ENCODE results near the gene ISL2. TPM values are rescaled to one million over a fixed set of nuclear protein-coding genes. Genes with fewer than 3 reads are reported as not detected.

The ISL2 gene
- total RNA-seq, 6 experiments from 2014 or later: 3.7 to 6.6 (median 5.0) TPM

DNA sequence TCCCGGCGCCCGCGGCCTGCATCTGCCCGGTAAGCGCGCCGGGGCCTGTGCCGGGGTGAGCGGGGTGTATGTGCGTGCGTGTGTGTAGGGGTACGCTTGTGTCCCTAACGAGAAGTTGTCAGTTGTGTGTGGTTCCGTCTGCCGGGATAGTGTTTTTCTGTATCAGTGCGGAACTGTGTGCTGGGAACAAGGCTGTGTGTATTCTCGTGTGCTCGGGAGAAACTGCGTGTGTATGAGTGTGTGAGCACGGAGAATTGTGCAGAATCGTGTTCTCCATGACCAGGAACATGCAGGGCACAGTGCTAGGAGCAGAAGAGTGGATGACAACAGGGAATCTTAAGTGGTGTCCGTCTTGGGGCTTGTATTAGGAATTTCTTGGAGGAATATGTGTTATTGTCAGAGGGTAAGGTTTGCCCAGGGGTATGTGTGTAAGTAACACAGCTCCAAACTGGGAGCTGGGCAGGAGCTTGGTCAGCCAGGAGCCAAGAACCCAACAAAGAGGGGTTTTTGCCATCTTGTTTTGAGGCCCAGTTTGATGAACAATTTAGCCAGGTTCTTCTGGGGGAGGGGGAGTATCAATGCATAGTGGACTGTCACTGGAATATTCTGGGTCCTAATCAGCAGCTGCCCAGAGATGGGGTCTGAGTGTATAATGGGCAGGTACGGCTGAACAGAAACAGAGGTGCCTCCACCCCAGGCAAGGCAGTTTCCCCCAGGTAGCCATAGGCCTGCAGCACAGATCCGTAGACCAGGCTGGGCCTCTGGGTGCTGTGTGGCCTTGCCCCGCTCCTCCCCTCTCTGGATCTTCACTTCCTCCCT, 2.1 kb downstream of the ISL2 start:
- H3K4me1 Mint-ChIP-seq (ENCODE audit: low read depth): peaks cover 40% of the 10 kb centered on the region
- peak overlapping the region; percentile 83 for H3K27ac Mint-ChIP-seq
- no peaks in the 10 kb centered on the region for H3K9me3 Mint-ChIP-seq
- no peak for TF ChIP-seq CTCF (IDR thresholded peaks at IDR 0.05)
- H3K36me3 Mint-ChIP-seq (ENCODE audit: low read depth): peaks cover 21% of the 10 kb centered on the region
- peaks cover 5% of the 10 kb centered on the region; the same call in 1 of the 2 replicates for H3K27me3 Mint-ChIP-seq (ENCODE audit: insufficient read depth)
- DNase-seq: no peak
- H3K4me3 Mint-ChIP-seq: peak overlapping the region; percentile 97

DNA sequence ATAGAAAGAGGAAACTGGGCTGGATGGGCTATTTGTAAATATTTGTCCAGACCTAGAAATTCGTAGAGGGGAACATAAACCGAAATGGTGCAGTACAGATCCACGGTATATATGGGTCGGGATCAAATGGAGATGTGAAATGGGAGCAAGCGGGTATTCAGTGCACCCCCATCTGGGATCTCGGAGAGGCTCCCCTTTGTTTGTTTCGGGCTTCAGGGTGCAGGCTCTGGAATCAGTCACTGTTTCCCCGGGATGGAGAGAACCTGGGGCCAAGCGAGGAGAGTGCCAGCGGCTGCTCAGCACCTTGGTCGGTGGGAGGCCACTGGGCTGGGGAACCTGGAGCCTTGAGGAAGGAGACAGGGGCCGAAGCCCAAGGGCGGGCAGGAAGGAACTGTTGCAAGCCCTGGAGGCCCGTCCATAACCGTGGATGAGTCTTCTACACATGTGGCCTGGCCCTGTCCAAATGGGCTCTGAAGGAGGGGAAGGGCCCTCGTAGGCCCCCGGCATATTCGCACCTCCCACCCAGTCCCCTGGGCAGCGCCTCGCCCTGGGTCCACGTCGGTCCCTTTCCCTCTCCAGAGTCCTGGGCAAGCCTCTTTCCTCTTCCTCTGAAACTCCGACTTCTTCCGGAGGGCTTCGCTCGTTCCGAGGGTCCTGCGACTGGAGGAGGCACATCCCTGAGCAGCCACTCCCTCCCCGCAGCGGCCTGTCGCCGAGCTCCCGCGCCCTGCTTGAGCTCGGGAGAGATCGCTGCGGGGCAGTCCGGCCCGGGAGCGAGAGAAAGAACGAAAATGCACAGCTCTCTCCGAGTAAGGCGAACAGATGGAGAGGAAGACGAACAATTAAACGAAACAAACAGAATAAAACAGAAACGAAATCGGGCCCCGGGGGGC, 3.0 kb downstream of the ISL2 start:
- Mint-ChIP-seq H3K4me1 (ENCODE audit: low read depth) (peaks cover 36% of the 10 kb centered on the region), H3K27me3 (ENCODE audit: insufficient read depth) (peaks cover 5% of the 10 kb centered on the region; the same call in 1 of the 2 replicates)
- peak; percentile 16 for DNase-seq

DNA sequence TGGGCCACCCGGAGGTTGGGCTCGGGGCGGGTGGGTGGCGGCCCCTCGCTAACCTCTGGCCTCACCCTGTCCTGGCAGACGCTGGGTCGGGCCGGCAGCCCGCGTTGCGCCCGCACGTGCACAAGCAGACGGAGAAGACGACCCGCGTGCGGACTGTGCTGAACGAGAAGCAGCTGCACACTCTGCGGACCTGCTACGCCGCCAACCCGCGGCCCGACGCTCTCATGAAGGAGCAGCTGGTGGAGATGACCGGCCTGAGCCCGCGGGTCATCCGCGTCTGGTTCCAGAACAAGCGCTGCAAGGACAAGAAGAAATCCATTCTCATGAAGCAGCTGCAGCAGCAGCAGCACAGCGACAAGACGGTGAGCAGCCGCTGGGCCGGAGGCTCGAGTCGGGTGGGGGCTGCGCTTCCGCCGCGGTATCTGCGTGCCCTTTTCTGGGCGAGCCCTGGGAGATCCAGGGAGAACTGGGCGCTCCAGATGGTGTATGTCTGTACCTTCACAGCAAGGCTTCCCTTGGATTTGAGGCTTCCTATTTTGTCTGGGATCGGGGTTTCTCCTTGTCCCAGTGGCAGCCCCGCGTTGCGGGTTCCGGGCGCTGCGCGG, 3.7 kb downstream of the ISL2 start:
- Mint-ChIP-seq H3K4me3 (peak overlapping the region; percentile 97), H3K4me1 (ENCODE audit: low read depth) (peaks cover 38% of the 10 kb centered on the region), H3K27ac (peak overlapping the region; percentile 83), H3K27me3 (ENCODE audit: insufficient read depth) (peaks cover 5% of the 10 kb centered on the region; the same call in 1 of the 2 replicates), H3K36me3 (ENCODE audit: low read depth) (peaks cover 21% of the 10 kb centered on the region), H3K9me3 (no peaks in the 10 kb centered on the region)
- TF ChIP-seq CTCF (IDR thresholded peaks at IDR 0.05): no peak
- DNase-seq: peak; percentile 13

More for the DNA sequence above, 3.0 kb downstream of the ISL2 start:
- Mint-ChIP-seq H3K27ac (peak overlapping the region; percentile 83), H3K9me3 (no peaks in the 10 kb centered on the region), H3K4me3 (peak overlapping the region; percentile 97), H3K36me3 (ENCODE audit: low read depth) (peaks cover 21% of the 10 kb centered on the region)
- no peak for TF ChIP-seq CTCF (IDR thresholded peaks at IDR 0.05)

- peaks cover 5% of the 10 kb centered on the region for H3K27me3 Mint-ChIP-seq (ENCODE audit: insufficient read depth)
- no peak for TF ChIP-seq CTCF (IDR thresholded peaks at IDR 0.05)
- peaks cover 38% of the 10 kb centered on the region for H3K4me1 Mint-ChIP-seq (ENCODE audit: low read depth)
These were observed 4.3 kb downstream of the ISL2 start for GRCh38 chr15:76340803-76341365.

More at GRCh38 chr15:76340803-76341365, 4.3 kb downstream of the ISL2 start:
- DNase-seq: no peak
- no peak overlapping the region for H3K27ac Mint-ChIP-seq
- H3K4me3 Mint-ChIP-seq: no peak overlapping the region
- peaks cover 21% of the 10 kb centered on the region for H3K36me3 Mint-ChIP-seq (ENCODE audit: low read depth)
- no peaks in the 10 kb centered on the region for H3K9me3 Mint-ChIP-seq
